COLO668 (cell line): ENCODE measurements around the gene APBB2.

Source experiments
- DNase-seq: peaks from one replicate; lab custom pipeline; 2025; ENCODE audit not compliant: unreplicated experiment; lab: John Stamatoyannopoulos, UW

APBB2 gene

GRCh38 chr4:41110050-41110449 is 104.3 kb downstream of the APBB2 start:
- no peak for DNase-seq

GRCh38 chr4:41108481-41108880 is 105.9 kb downstream of the APBB2 start:
- no peak for DNase-seq

GRCh38 chr4:41106694-41107419 is 107.5 kb downstream of the APBB2 start:
- DNase-seq = no peak

GRCh38 chr4:41106081-41106480 is 108.3 kb downstream of the APBB2 start:
- DNase-seq = no peak

- DNase-seq = no peak
Measured at GRCh38 chr4:41104155-41104554, 110.2 kb downstream of the APBB2 start.

GRCh38 chr4:41103657-41104056 is 110.7 kb downstream of the APBB2 start:
- DNase-seq = no peak

- DNase-seq = no peak
Measured at GRCh38 chr4:41102414-41103092, 111.8 kb downstream of the APBB2 start.

- DNase-seq = no peak
Measured at GRCh38 chr4:41098093-41099048, 116.0 kb downstream of the APBB2 start.

GRCh38 chr4:41095973-41096372 is 118.4 kb downstream of the APBB2 start:
- DNase-seq = no peak

- DNase-seq = no peak
Measured at GRCh38 chr4:41095192-41095872, 119.0 kb downstream of the APBB2 start.

GRCh38 chr4:41092128-41092527 is 122.2 kb downstream of the APBB2 start:
- no peak for DNase-seq

- DNase-seq = no peak
Measured at GRCh38 chr4:41081847-41082246, 132.5 kb downstream of the APBB2 start.

- DNase-seq = no peak
Measured at GRCh38 chr4:41080976-41081375, 133.4 kb downstream of the APBB2 start.

GRCh38 chr4:41079881-41080560 is 134.3 kb downstream of the APBB2 start:
- no peak for DNase-seq

GRCh38 chr4:41077628-41078027 is 136.7 kb downstream of the APBB2 start:
- DNase-seq = no peak

- no peak for DNase-seq
Measured at GRCh38 chr4:41076481-41076880, 137.9 kb downstream of the APBB2 start.

- no peak for DNase-seq
Measured at GRCh38 chr4:41074215-41074614, 140.1 kb downstream of the APBB2 start.

GRCh38 chr4:41072021-41072777 is 142.1 kb downstream of the APBB2 start:
- no peak for DNase-seq

GRCh38 chr4:41070516-41071281 is 143.6 kb downstream of the APBB2 start:
- no peak for DNase-seq
